ENCODE measurements around the gene NHSL2. TPM values are rescaled to one million over a fixed set of nuclear protein-coding genes. Genes with fewer than 3 reads are reported as not detected.

NHSL2 gene
- total RNA-seq, 1 donor from 2014 or later = 57.6 TPM

DNA sequence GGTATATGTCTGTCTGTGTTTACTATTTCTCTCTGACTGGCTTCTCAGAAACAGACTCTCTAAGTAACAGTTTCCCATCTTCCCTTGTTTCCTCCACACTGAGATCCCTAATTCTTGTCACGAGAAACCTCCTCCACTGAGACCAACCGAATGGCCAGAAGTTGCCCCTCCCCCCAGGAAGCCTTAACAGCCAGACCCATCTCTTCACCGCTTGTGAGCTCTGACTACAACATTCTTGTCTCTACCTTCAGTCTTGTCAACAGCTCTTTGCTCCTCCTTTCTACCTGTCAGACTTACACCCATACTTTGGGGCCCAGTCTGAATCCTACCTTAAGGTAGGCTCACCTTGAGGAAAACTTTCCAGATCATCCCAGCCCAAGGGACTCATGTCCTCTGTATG, 90.8 kb downstream of the NHSL2 start:
- Mint-ChIP-seq H3K27me3 (ENCODE audit: unreplicated experiment) (peaks cover 2% of the 10 kb centered on the region), H3K4me1 (ENCODE audit: unreplicated experiment) (peaks cover 25% of the 10 kb centered on the region), H3K27ac (ENCODE audit: unreplicated experiment) (peak overlapping the region; percentile 88), H3K4me3 (ENCODE audit: unreplicated experiment) (no peak overlapping the region), H3K9me3 (ENCODE audit: unreplicated experiment) (peaks cover 3% of the 10 kb centered on the region), H3K36me3 (ENCODE audit: low read depth, unreplicated experiment) (no peaks in the 10 kb centered on the region)
- TF ChIP-seq CTCF (IDR thresholded peaks at IDR 0.05; ENCODE audit: unreplicated experiment) = no peak
- peak; percentile 12 for DNase-seq (ENCODE audit: low spot score)

GRCh38 chrX:72001906-72002305, 91.3 kb downstream of the NHSL2 start:
- peaks cover 3% of the 10 kb centered on the region for H3K9me3 Mint-ChIP-seq (ENCODE audit: unreplicated experiment)
- no peak for TF ChIP-seq CTCF (IDR thresholded peaks at IDR 0.05; ENCODE audit: unreplicated experiment)
- H3K36me3 Mint-ChIP-seq (ENCODE audit: low read depth, unreplicated experiment) = no peaks in the 10 kb centered on the region
- peaks cover 25% of the 10 kb centered on the region for H3K4me1 Mint-ChIP-seq (ENCODE audit: unreplicated experiment)
- DNase-seq (ENCODE audit: low spot score) = no peak
- no peak overlapping the region for H3K27ac Mint-ChIP-seq (ENCODE audit: unreplicated experiment)
- peaks cover 2% of the 10 kb centered on the region for H3K27me3 Mint-ChIP-seq (ENCODE audit: unreplicated experiment)
- H3K4me3 Mint-ChIP-seq (ENCODE audit: unreplicated experiment) = no peak overlapping the region

- no peaks in the 10 kb centered on the region for H3K36me3 Mint-ChIP-seq (ENCODE audit: low read depth, unreplicated experiment)
- TF ChIP-seq CTCF (IDR thresholded peaks at IDR 0.05; ENCODE audit: unreplicated experiment) = no peak
- no peak overlapping the region for H3K4me3 Mint-ChIP-seq (ENCODE audit: unreplicated experiment)
- no peak for DNase-seq (ENCODE audit: low spot score)
- H3K4me1 Mint-ChIP-seq (ENCODE audit: unreplicated experiment) = peaks cover 25% of the 10 kb centered on the region
- no peak overlapping the region for H3K27ac Mint-ChIP-seq (ENCODE audit: unreplicated experiment)
- peaks cover 2% of the 10 kb centered on the region for H3K27me3 Mint-ChIP-seq (ENCODE audit: unreplicated experiment)
- H3K9me3 Mint-ChIP-seq (ENCODE audit: unreplicated experiment) = peaks cover 3% of the 10 kb centered on the region
Observed at GRCh38 chrX:72002875-72003274, 92.2 kb downstream of the NHSL2 start.

DNA sequence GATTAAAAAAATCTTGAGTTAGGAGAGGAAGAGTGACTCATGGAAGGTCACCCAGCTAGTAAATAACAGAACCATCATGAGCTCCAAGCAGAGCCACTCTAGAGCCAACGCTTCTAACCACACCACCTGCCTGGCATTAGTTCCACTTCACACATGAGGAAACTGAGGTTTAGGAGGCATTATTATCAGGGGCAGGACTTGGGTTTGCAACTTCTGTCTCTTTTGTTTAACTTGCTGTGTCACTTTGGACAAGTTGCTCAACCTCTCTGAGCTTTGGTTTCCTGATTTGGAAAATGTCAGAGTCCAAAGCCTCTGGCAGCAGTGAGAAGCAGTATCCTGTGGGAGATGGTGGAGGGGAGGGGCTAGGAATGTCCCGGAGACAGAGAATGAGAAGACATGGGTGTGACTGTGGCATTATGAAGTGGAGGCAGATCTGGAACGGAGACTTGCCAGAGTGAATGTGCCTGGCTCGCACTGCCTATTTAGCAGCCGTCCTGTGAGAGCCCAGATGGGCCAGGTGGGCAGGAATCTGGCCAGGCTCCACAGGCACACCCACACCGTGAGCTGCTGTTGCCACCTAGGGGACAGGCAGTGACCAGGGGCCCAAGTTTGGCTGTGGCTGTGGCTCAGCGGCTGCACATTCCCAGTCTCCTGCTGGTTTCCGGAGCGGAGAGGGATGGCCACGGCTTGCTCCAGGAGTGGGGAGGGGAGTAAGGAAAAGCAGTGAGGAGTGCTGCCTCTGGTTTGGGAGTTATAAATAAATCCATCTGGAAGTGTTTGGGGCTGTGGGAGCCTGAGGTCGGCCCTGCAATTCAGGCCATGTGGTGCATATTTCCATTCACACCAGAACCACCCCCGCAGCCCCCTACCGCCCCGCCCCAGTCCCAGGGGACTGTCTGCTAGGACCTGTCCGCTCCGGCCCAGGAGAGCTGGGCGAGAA, 93.4 kb downstream of the NHSL2 start:
- peak; percentile 44 for DNase-seq (ENCODE audit: low spot score)

More for the DNA sequence above, 93.4 kb downstream of the NHSL2 start:
- Mint-ChIP-seq H3K27ac (ENCODE audit: unreplicated experiment) (peak overlapping the region; percentile 78), H3K9me3 (ENCODE audit: unreplicated experiment) (peaks cover under 1% of the 10 kb centered on the region), H3K4me3 (ENCODE audit: unreplicated experiment) (peak overlapping the region; percentile 59), H3K4me1 (ENCODE audit: unreplicated experiment) (peaks cover 23% of the 10 kb centered on the region), H3K27me3 (ENCODE audit: unreplicated experiment) (no peaks in the 10 kb centered on the region), H3K36me3 (ENCODE audit: low read depth, unreplicated experiment) (no peaks in the 10 kb centered on the region)
- peak; percentile 17 for TF ChIP-seq CTCF (IDR thresholded peaks at IDR 0.05; ENCODE audit: unreplicated experiment)

All from endothelial cell (in vitro differentiated cells).